GM12873 (cell line): ENCODE measurements around the gene KIF1A.

Experiments
- CTCF ChIP-seq: IDR thresholded peaks from 2 replicates; pipeline ENCODE4 v1.5.1; 2012; ENCODE audit warnings: low read depth, mild to moderate bottlenecking, moderate library complexity, low read length, control low read depth; ENCODE audit not compliant: insufficient read depth; ENCODE audit errors: missing control alignments

Gene KIF1A

GRCh38 chr2:240819858-240820606 lies at the start of gene KIF1A:
Gene KIF1A (minus strand): TSS chr2:240820219. CDS start chr2:240797752, 22,467 bp downstream.
- TF ChIP-seq CTCF, result no peak

- TF ChIP-seq CTCF, result no peak
These were observed 49.3 kb upstream of the KIF1A start for GRCh38 chr2:240869109-240869955.

- TF ChIP-seq CTCF, result no peak
These were observed 48.5 kb upstream of the KIF1A start, which contains the start of gene AGXT for GRCh38 chr2:240868286-240869108. Gene AGXT (plus strand): TSS chr2:240868824. CDS start chr2:240868866, 42 bp downstream.

GRCh38 chr2:240865391-240865790 lies 45.4 kb upstream of the KIF1A start:
- TF ChIP-seq CTCF, result no peak

GRCh38 chr2:240864475-240864874 lies 44.5 kb upstream of the KIF1A start:
- TF ChIP-seq CTCF, result no peak

GRCh38 chr2:240861547-240861946 lies 41.5 kb upstream of the KIF1A start:
- TF ChIP-seq CTCF, result no peak
